ENCODE data around the gene SLC5A8. TPM values are rescaled to one million over a fixed set of nuclear protein-coding genes. Genes with fewer than 3 reads are reported as not detected.

The SLC5A8 gene
- total RNA-seq, 4 donors from 2014 or later: 0.18 to 0.54 (median 0.28) TPM; not detected in 1

DNA sequence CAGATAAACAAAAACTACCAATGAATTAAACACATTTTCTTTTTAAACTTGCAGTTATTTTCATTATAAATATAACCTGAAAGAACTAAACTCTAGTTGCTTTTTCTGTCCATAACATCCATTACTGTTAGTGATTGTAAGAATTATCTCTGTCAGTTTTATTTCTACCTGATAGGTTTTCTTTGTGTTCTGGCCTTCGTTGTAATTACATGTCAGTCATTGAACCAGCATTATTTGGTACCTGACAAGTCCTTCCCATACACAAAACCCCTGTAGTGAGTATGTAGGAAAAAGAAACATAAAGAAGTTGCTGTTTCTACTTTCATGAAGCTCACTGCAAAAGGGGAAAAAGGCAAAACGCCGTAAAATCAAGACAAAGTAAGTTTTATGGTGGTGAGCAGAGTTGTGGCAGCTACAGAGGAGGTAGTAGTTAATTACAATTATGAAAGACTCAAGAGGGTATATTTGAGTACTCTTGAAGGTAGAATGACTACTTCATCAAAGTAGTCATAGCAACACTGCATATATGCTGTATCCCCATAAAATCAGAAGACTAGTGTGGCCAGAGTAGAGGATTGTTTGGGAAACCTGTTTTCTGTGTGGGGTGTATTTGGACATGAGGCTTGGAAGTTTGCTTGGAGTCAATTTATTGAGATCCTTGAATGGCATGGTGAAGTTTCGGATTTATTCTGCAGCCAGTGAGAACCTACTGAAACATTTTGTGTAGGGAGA lies 102.8 kb downstream of the SLC5A8 start:
- H3K36me3 ChIP-seq: no peaks in the 10 kb centered on the region
- no peaks in the 10 kb centered on the region for H3K4me1 ChIP-seq
- DNase-seq: no peak
- H3K27ac ChIP-seq: no peak overlapping the region
- H3K9me3 ChIP-seq: no peaks in the 10 kb centered on the region
- H3K27me3 ChIP-seq: no peaks in the 10 kb centered on the region
- no peak overlapping the region for H3K4me3 ChIP-seq
- no peak for TF ChIP-seq POLR2A (IDR thresholded peaks at IDR 0.05)
- TF ChIP-seq, protein P1, sequence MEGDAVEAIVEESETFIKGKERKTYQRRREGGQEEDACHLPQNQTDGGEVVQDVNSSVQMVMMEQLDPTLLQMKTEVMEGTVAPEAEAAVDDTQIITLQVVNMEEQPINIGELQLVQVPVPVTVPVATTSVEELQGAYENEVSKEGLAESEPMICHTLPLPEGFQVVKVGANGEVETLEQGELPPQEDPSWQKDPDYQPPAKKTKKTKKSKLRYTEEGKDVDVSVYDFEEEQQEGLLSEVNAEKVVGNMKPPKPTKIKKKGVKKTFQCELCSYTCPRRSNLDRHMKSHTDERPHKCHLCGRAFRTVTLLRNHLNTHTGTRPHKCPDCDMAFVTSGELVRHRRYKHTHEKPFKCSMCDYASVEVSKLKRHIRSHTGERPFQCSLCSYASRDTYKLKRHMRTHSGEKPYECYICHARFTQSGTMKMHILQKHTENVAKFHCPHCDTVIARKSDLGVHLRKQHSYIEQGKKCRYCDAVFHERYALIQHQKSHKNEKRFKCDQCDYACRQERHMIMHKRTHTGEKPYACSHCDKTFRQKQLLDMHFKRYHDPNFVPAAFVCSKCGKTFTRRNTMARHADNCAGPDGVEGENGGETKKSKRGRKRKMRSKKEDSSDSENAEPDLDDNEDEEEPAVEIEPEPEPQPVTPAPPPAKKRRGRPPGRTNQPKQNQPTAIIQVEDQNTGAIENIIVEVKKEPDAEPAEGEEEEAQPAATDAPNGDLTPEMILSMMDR (IDR thresholded peaks at IDR 0.05): no peak

Small RNAs within 50 kb of the gene (small RNA-seq; reads per million reads assigned to genes)
- 0 reads per million in 2 donors for gene RNU6-768P

Other genes starting within 250 kb of the SLC5A8 start
- 10 to 100 TPM in 1 of 4 donors, 1 to 10 TPM in 3; 3.7 to 14.9 (median 5.5) TPM for gene UTP20, start 69.9 kb upstream of the SLC5A8 start, total RNA-seq
- gene ARL1, start 197.5 kb upstream of the SLC5A8 start, total RNA-seq: 10 to 100 TPM; 37.1 to 59.3 (median 50.6) TPM